NK-92 treated with Interleukin-12 subunit alpha and Interleukin-12 subunit beta, amount 100 ng/mL, for 24 hours (cell line): ENCODE measurements around the gene UBAP2.
"Not testable (repeated sequence)": the region's sequence is repeated elsewhere in the genome, so short reads cannot be mapped to it uniquely, and the experiment has no call there.

ENCODE experiments used
- DNase-seq: peaks from one replicate; lab custom pipeline; 2025; lab: John Stamatoyannopoulos, UW

The UBAP2 gene

DNA sequence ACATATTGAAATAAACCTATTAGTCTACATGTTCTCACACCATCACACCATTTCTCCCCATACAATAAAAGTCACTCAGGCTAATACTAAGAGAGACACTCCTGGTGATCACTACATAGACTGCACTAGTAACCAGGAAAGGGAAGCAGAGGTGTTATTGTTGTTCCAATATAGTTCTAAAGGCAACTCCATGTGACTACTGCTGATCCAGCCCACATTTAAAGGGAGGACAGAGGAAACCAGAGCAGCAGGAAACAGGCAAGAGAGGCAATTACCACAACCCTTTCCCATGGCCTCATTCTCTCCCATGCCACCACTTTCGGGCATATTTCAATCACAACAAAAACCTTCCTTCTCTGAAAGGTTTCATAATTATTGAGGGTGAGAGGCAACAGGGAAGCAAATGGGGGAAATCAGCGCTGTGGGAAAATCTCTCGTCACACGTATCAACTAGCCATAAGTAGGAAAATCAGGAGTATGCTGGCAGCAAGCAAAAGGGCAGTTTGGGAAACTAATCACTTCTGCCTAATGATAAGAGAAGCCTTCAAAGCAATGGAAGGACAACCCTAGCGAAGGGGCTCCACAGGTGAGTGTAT is 1.8 kb downstream of the UBAP2 start:
- no peak for DNase-seq

DNA sequence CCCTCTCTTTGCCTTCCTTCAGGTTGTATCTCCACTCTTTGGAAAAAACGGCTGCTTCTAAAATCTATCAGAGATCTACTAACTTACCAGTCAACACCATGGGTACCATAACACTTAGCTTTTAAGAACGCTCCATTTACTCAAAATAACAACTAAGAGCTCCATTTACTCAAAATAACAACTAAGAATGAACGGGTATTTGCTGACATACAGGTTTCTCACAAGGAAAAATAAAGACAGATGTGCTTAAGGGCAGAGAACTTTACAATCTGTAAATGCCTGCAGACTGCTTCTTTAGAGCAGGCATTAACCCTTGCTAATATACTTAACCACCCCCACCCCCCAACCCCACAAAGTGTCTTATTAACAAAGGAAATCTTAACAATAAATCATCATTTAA is 2.8 kb downstream of the UBAP2 start:
- DNase-seq: no peak

DNA sequence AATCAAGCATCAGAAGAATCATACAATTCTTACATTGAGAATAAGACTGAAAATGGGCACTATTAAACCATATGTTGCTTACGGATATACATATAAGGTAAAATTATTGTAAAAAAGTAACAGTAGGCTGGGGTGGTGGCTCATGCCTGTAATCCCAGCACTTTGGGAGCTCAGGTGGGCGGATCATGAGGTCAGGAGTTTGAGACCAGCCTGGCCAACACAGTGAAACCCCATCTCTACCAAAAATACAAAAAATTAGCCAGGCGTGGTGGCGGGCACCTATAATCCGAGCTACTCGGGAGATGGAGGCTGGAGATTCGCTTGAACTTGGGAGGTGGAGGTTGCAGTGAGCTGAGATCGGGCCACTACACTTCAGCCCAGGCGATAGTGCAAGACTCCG is 6.6 kb downstream of the UBAP2 start:
- not testable (repeated sequence) for DNase-seq

DNA sequence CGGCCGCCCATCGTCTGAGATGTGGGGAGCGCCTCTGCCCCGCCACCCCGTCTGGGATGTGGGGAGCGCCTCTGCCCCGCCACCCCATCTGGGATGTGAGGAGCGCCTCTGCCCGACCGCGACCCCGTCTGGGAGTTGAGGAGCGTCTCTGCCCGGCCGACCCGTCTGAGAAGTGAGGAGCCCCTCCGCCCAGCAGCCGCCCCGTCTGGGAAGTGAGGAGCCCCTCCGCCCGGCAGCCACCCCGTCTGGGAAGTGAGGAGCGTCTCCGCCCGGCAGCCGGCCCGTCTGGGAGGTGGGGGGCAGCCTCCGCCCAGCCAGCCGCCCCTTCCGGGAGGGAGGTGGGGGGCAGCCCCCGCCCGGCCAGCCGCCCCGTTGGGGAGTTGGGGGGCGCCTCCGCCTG is 9.8 kb downstream of the UBAP2 start:
- not testable (repeated sequence) for DNase-seq

DNA sequence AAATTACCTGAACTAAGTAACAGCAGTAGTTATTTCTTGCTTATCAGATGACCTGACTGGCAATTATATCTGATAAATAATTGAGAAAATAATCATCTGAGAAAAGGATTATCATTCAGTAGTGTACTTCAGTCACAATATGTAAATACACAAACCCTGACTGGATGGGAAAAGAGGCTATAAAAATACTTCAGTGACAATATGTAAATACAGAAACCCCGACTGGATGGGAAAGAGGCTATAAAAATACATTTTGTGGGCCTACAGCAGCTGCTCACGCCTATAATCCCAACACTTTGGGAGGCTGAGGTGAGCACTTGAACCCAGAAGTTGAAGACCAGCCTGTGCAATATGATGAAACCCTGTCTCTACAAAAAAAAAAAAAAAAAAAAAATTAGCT is 11.1 kb downstream of the UBAP2 start:
- DNase-seq: no peak

DNA sequence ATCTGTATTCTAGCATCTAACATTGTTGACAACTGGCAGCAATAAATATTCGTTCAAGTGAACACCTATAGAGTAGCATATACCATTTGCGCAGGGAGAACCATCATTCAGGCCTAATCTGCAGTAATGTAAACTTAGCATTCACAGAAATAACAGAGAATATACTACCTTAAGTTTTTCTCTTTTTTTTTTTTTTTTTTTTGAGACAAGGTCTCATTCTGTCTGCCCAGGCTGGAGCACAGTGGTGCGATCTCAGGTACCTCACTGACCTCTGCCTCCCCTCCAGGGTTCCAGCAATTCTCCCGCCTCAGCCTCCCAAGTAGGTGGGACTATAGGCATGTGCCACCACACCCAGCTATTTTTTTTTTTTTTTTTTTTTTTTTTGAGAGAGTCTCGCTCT is 12.1 kb downstream of the UBAP2 start:
- no peak for DNase-seq

DNA sequence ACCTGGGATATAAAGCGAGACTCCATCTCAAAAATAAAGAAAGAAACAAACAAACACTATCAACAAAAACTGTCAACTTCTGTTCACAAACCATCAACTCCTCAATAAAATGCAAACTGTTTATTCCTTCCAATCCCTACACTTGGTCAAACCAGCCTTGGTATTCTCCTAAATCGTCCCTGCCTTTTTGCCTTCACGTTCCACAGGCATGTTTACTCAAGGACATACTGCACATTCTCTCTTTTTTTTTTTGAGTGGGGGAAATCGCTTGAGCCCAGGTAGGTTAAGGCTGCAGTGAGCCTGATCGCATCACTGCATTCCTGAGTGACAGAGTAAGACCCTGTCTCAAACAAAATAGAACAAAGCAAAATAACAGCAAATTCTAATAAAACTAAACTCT is 13.0 kb downstream of the UBAP2 start:
- DNase-seq: no peak

DNA sequence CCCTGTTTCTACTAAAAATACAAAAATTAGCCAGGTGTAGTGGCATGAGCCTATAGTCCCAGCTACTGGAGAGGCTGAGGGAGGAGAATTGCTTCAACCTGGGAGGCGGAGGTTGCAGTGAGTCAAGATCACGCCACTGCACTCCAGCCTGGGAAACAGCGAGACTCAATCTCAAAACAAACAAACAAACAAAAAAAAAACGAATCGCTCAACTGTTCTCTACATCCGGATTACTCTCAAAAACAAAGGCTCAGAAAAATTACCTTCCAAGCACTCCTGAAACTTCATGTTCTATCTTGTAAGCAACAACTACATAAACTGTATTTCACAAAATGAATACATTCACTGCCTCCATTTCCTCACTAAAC is 14.0 kb downstream of the UBAP2 start:
- no peak for DNase-seq

DNA sequence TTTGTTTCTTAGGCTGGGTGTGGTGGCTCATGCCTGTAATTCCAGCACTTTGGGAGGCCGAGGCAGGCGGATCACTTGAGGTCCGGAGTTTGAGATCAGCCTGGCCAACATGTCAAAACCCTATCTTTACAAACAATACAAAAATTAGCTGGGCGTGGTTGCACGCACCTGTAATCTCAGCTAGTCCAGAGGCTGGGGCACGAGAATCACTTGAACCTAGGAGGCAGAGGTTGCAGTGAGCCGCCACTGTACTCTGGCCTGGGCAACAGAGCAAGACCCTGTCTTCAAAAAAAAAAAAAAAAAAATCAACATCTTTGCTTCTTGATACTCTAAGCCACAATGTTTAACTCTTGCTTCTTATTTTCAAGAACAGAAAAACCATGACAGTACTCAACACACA is 16.1 kb downstream of the UBAP2 start:
- DNase-seq: no peak

DNA sequence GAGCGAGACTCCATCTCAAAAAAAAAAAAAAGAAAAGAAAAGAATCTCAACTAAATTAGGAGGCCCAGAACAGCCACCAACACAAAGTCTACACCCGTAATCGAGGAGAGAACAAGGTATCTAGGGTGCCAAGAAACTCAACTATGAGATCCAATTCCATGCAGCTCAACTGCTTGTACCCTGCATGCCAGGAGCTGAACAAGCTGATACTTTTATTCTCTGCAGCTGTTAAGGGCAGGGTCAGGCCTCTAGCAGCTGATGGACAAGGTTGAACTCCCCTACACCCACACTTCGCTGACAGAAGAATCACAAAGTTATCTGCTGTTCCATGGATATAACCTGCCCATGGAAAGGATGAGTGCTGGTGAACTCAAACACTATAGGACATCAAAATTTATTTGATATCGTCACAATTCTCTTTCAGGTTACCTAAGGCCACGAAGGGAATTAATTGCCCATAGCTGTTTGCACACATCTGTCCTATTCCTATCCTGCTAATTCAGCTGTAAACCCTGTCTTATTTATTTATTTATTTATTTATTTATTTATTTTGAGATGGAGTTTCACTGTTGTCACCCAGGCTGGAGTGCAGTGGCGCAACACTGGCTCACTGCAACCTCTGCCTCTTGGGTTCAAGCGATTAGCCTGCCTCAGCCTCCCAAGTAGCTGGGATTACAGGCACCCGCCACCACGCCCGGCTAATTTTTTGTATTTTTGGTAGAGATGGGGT is 20.7 kb downstream of the UBAP2 start:
- no peak for DNase-seq

DNA sequence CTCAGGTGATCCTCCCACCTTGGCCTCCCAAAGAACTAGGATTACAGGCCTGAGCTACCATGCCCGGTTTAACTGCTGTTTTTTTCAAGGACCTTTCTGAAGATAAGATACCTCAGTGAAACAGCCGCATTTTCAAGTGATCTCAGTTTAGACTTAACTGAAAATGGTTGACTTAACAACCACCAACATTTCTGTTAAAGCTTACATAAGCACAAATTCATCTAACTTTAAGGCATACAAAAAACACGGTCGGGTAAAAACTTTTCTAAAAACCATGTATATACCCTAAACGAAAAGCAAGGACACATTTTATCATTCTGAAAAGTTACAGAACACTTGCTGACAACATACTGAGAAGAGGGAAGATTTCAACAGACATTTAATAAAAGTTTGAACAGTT is 22.9 kb downstream of the UBAP2 start:
- DNase-seq: no peak

DNA sequence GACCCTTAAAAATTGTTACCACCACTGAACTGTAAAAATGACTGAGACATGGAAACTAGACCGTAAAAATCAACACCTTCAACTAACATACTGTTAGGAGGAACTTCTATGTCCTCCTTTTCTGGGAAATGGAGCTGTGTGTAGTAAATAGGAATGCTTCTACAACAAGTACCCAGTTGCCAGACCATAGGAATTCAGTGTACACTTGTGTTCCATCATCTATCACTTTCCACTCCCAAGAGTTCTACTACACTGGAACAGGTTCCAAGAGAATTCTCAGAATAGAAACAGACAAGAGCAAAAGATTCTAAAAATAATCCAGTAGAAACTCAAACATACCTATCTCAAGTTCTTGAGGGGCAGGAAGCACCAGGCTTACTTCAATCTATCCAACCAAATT is 23.6 kb downstream of the UBAP2 start:
- no peak for DNase-seq

DNA sequence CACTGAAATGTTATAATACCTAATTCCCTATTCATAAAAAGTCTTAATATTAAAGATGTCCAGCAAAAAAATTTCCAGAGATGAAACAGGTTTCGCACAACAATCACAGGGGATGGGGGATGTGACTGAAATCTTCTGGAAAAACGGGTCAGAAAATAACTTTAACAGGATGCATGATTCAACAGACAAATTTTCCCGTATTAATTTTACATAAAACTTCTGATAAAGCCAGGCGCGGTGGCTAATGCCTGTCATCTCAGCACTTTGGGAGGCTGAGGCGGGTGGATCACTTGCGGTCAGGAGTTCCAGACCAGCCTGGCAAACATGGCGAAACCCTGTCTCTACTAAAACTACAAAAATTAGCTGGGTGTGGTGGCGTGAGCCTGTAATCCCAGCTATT is 24.2 kb downstream of the UBAP2 start:
- DNase-seq: not testable (repeated sequence)

DNA sequence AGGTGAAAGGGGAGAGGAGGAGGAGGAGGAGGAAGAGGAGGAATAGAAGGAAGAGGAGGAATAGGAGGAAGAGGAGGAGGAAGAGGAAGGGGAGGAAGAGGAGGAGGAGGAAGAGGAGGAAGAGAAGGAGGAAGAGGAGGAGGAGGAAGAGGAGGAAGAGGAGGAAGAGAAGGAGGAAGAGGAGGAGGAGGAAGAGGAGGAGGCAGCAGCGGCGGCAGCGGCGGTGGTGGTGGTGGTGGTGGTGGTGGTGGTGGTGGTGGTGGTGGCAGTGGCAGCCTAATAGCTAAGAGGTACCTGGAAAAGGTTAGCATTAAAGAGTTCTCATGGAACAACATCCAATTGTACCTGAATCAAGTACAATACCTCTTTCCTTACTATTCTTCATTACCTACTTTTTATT is 32.5 kb downstream of the UBAP2 start:
- no peak for DNase-seq

DNA sequence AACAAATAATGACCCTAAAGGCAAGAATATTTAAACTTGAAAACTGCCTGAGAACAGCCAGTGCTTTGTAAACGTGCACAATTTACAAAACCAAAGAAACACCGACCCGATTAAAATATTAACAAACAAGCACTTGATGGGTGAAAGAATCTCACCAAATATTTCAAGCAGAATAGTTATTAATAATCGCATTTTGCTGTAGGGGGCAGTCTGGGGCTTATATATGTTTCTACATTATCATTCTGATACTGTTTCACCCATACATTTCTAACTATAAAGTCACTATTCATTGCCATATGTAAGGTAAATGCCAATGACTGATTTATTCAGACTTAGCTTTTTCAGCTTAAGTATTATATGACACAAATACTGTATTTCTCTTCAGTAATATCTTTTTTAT is 37.7 kb downstream of the UBAP2 start:
- DNase-seq: no peak

DNA sequence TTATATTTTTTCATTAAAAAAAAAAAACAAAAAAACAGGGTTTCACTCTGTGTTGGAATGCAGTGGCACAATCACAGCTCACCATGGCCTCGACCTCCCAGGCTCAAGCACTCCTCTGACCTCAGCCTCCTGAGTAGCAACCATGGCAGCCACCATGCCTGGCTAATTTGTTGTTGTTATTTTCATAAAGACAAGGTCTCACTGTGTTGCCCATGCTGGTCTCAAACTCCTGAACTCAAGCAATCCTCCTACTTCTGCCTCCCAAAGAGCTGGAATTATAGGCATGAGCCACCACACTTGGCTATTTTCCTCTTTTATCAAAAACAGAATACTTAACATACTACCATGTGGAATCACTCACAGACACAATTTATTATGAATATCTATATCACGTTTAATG is 46.7 kb downstream of the UBAP2 start:
- no peak for DNase-seq

DNA sequence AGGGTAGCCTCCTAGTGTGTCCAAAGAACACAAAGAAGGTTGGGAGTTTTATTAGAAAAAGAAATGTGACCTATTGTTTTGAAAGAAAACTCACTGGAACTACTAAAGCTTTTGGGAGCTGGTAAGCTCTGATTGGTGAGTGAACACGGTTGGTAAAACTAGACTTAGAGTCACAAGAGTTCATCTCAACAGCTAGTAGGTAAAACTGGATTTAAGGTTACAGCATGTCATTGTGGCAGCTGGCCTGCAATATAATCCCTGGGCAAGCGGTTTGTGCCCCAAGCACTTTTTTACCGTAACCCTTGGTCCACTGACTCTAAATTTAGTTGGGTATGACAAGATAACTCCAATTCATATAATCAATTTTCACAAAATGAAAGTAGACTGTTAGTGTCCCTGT is 47.4 kb downstream of the UBAP2 start:
- DNase-seq: no peak

DNA sequence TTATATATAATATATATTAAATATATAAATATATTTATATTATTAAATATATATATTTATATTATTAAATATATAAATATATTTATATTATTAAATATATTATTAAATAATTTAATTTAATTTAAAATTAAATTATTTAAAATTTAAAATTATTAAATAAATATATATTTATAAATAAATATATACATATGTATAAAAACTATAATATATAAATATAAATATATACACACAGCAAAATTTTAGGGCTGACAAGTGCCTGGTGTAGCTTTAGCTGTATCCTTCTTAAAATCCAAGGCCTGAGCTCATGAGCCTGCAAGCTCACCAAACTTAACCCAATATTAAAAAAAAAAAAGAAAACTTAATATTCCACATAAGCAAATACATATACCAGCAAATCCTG is 53.2 kb downstream of the UBAP2 start:
- no peak for DNase-seq

DNA sequence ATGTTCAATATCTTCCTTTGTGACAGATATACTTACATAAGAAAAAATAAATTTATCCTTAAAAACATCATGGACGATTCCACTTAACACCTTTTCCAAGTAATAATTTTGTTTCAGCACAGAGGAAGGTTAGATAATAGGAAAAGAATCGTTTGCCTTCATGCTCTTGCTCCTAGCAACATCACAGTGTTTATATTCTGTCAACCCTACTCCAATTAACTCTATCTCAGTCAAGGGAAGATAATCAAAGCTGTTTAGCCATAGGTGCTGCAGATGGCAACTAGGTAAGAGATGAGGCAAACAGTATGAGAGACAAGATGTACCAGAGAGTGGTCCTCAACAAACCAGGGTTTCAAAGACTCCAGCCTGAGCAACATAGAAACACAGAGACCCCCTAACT is 55.6 kb downstream of the UBAP2 start:
- no peak for DNase-seq

DNA sequence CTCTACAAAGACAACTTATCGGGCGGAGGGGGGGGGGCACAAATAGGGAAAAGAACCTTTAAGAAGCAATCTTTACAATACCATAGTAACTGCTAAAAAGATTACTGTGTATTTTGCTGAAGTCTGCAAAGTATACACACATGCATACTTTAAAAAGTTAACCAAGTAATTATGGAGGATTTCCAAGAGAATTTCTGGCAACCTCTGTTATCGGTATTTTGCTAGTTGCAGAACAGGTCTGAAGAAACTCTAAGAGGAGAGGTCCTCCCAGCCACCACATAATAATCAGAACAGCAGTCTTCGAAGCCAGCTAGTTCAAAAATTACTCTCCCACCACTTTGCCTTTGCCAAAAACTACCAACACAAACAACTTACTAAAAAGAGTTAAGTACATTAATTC is 56.1 kb downstream of the UBAP2 start:
- no peak for DNase-seq

DNA sequence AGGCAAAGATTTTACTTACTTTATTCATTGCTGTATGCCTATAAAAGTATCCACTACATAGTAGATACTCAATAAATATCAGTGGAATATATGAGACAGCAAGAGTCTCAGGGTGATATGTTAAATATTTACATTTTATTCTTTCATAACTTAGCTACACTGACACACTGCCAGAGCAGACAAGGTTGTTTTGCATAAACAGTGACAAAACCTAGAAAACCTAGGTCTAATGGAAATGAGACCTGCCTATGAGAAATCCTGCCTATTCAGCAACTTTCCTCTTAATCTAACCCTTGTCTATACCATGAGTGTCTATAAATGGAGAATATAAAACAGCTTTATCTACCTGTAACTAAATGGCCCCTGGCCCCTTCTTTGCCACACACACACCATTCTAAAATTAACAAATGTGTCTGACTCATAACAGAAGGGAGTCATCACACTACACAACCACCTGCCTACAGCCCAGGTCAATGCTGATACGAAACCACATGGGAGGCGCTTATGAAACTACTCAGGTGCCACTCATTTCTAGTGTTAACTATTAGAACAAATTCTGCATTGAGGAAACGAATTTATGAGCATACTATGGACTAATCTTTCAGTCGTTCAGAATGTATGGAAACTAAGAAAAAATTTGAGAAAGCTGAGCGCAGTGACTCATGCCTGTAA is 60.3 kb downstream of the UBAP2 start:
- DNase-seq: peak; percentile 3

DNA sequence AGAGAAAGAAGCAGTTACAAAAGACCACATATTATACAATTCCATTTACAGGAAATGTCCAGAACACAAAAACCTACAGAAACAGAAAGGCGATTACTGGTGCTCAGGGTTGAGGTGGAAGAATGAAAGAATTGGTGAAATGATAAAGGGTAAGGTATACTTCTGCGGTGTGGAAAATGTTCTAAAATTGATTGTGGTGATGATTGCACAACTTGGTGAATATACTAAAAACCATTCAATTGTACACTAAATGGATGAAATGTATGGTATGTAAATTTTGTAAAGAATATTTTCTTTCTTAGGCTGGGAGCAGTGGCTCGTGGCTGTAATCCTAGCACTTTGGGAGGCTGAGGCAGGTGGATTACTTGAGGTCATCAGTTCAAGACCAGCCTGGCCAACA is 72.3 kb downstream of the UBAP2 start:
- no peak for DNase-seq

DNA sequence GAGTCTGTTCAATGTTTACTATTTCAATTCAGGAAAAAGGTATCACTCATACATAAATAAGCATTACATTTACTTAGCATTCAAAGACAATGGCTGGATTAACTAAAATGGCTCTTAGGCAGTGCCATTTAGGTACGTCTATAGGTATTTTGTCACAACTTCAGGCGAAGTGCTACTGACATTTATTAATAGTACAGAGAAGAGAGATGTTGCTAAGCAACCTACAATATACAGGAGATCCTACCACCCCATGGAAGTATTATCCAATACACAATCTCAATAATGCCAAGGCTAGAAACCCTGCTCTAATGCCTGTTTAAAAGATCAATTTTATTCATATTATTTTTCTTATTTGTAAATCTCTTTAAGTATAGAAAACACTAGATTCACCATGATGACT is 76.0 kb downstream of the UBAP2 start:
- DNase-seq: no peak
